Vagina (tissue), 2 donors: ENCODE data around the gene GMEB2.

Experiments used
- CTCF ChIP-seq, 3 experiments: fragments of 450-650 bp in 2 of 3; fragments of 200-600 bp in 1 of 3; sonication (generic) in 1 of 3; IDR thresholded peaks; one replicate each; pipeline ENCODE4 v1.5.1; 2017 to 2019; ENCODE audit warnings: antibody characterized with exemption in 3 of 3, mild to moderate bottlenecking in 2 of 3, moderate library complexity in 2 of 3
- POLR2A ChIP-seq, 2 donors: fragments of 450-650 bp; IDR thresholded peaks; one replicate each; pipeline ENCODE4 v1.6.1; 2017; ENCODE audit warnings: antibody characterized with exemption in 2 of 2, mild to moderate bottlenecking in 2 of 2, moderate library complexity in 2 of 2
- POLR2AphosphoS5 ChIP-seq, 2 donors: sonication (generic); formaldehyde crosslinking; IDR thresholded peaks; one replicate each; pipeline ENCODE4 v1.9.0; 2017; ENCODE audit warnings: antibody characterized with exemption in 2 of 2, mild to moderate bottlenecking in 2 of 2, low read depth in 1 of 2; ENCODE audit not compliant: insufficient read depth in 1 of 2

DNA sequence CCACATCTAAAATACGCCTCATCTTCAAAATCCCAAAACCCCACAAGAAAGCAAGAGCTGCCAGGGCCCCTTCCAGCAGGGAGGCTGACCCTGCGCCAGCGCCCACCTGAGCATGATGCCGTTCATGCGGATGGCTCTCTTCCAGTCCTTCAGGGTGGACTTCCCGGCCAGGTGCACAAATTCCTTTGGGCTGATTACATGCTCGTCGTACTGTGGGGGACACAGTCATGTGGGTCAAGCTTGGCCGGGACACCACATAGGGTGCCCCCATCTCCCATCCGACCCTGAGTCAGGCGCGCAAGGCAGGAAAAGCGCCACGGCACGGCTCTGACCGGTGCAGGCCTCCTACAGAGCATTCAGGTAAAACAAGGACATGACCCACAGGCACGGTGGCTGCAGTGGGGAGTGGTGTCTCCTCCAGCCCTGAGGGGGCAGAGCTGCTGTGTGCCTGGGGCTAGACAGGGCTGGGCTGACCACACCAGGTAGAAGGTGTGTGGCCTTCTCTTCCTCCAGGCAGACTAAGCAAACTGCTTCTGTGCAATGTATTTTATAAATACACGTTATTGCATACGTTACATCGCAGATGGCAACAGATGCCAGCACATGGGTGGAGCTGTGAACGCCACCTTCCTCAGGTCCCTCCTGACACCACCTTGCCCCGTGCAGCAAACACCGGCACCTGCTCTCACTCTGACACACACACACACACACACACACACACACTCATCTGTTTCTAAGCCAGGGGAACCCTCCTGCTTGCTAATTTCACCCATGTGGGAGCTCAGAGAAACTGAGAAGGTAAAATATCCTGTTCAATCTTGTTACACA is 29.0 kb downstream of the GMEB2 start:
- TF ChIP-seq CTCF (IDR thresholded peaks at IDR 0.05), result no peak
- no peak for TF ChIP-seq POLR2A (IDR thresholded peaks at IDR 0.05)
- no peak for TF ChIP-seq POLR2AphosphoS5 (IDR thresholded peaks at IDR 0.05; ENCODE audit: insufficient read depth in 1 of 2, low read depth in 1 of 2)
